A549 (cell line): Measurements from ENCODE around the gene NRN1. TPM values are rescaled to one million over a fixed set of nuclear protein-coding genes. Genes with fewer than 3 reads are reported as not detected.

Source experiments
- ATAC-seq, 2 experiments: fragments of 200-7000 bp in 1 of 2; fragments of >200 bp in 1 of 2; cut with Nextera tagmentation in 1 of 2; cut with Tn5 transposase in 1 of 2; 3 replicates each; pipeline versions ENCODE4 v1.8.0 to v1.9.1; 2018 to 2020; ENCODE audit warnings: mild to moderate bottlenecking in 1 of 2, moderate library complexity in 1 of 2
- CTCF ChIA-PET: fragments of 300-600 bp; sonication (Branson Sonifier 250); formaldehyde crosslinking; extraction: SDS; loops from one replicate; lab custom pipeline; 2021; ENCODE audit warnings: antibody characterized with exemption, inconsistent platforms; lab: Yijun Ruan, JAX
- POLR2A ChIA-PET: fragments of 350-600 bp; formaldehyde crosslinking; extraction: SDS; loops from one replicate; lab custom pipeline; 2021; ENCODE audit warnings: antibody characterized with exemption, inconsistent platforms; lab: Yijun Ruan, JAX
- DNase-seq, 2 experiments: peaks; one replicate each; pipeline versions ENCODE4 v3.0.0 to v3.0.0-alpha.2; 2011 to 2016; ENCODE audit warnings: low read depth in 1 of 2, low spot score in 1 of 2
- FAIRE-seq: peaks from 2 replicates; lab custom pipeline; 2011; peaks lifted over from hg19 to GRCh38; lab: Jason Lieb, UNC
- H3K27ac ChIP-seq, 2 experiments: fragments of >200 bp; sonication (Bioruptor Twin); formaldehyde crosslinking; 3 replicates each; pipeline ENCODE4 v1.5.1; 2016 to 2017
- H3K4me1 ChIP-seq: fragments of >200 bp; sonication (Bioruptor Twin); formaldehyde crosslinking; 3 replicates; pipeline ENCODE4 v1.6.1; 2016
- H3K4me2 ChIP-seq: fragments of >200 bp; sonication (Bioruptor Twin); formaldehyde crosslinking; 3 replicates; pipeline ENCODE4 v1.6.1; 2016
- H3K4me3 ChIP-seq: fragments of >200 bp; sonication (Bioruptor Twin); formaldehyde crosslinking; 3 replicates; pipeline ENCODE4 v1.5.1; 2016
- H3K9me3 ChIP-seq: fragments of >200 bp; sonication (Bioruptor Twin); formaldehyde crosslinking; 3 replicates; pipeline ENCODE4 v1.6.1; 2016
- CEBPB ChIP-seq, 2 experiments: fragments of >200 bp in 1 of 2; sonication (Bioruptor Twin) in 1 of 2; formaldehyde crosslinking in 1 of 2; IDR thresholded peaks; 2 replicates each; pipeline ENCODE4 v1.6.1; 2012 to 2016
- CHD4 ChIP-seq: fragments of 200-600 bp; sonication (generic); IDR thresholded peaks from 2 replicates; pipeline ENCODE4 v1.6.1; 2016; ENCODE audit warnings: antibody characterized with exemption, mild to moderate bottlenecking, borderline replicate concordance
- CTCF ChIP-seq: fragments of >200 bp; sonication (Bioruptor Twin); formaldehyde crosslinking; IDR thresholded peaks from 3 replicates; pipeline ENCODE4 v1.5.1; 2016
- E2F6 ChIP-seq: IDR thresholded peaks from 2 replicates; pipeline ENCODE4 v1.6.1; 2012; ENCODE audit warnings: low read depth, borderline replicate concordance
- EHF ChIP-seq: fragments of 250-450 bp; sonication (Bioruptor Pico); IDR thresholded peaks from 2 replicates; pipeline ENCODE4 v1.5.0; 2020; ENCODE audit warnings: mild to moderate bottlenecking
- ELK1 ChIP-seq: fragments of 150-350 bp; IDR thresholded peaks from 2 replicates; pipeline ENCODE4 v1.6.1; 2014; ENCODE audit warnings: low read depth, mild to moderate bottlenecking, low read length
- HOXB5 ChIP-seq: fragments of 250-450 bp; sonication (Bioruptor Pico); IDR thresholded peaks from 2 replicates; pipeline ENCODE4 v1.5.0; 2020; ENCODE audit warnings: mild to moderate bottlenecking, moderate library complexity
- KDM5A ChIP-seq: fragments of 200-600 bp; sonication (generic); IDR thresholded peaks from 2 replicates; pipeline ENCODE4 v1.6.1; 2016; ENCODE audit warnings: antibody characterized with exemption, mild to moderate bottlenecking
- MYC ChIP-seq: IDR thresholded peaks from 2 replicates; pipeline ENCODE4 v1.6.1; 2012; ENCODE audit warnings: mild to moderate bottlenecking, inconsistent platforms, low read length, improper control_type of control experiment, borderline replicate concordance
- RCOR1 ChIP-seq: fragments of 150-350 bp; IDR thresholded peaks from 2 replicates; pipeline ENCODE4 v1.6.1; 2014; ENCODE audit warnings: antibody characterized with exemption, low read length, low read depth
- REST ChIP-seq: fragments of 200-600 bp; sonication (generic); IDR thresholded peaks from 2 replicates; pipeline ENCODE4 v1.6.1; 2016; ENCODE audit warnings: antibody characterized with exemption, mild to moderate bottlenecking, moderate library complexity
- USF2 ChIP-seq: fragments of 450-650 bp; IDR thresholded peaks from 2 replicates; pipeline ENCODE4 v1.6.1; 2014; ENCODE audit warnings: antibody characterized with exemption
- ZFP36 ChIP-seq: fragments of 450-650 bp; IDR thresholded peaks from 2 replicates; pipeline ENCODE4 v1.6.1; 2014; ENCODE audit warnings: borderline replicate concordance; ENCODE audit not compliant: partially characterized antibody
- ZNF302 ChIP-seq: fragments of 250-450 bp; sonication (Bioruptor Pico); IDR thresholded peaks from 2 replicates; pipeline ENCODE4 v1.9.0; 2021; ENCODE audit warnings: inconsistent platforms, mild to moderate bottlenecking, moderate library complexity
- WGBS: methylation state at CpG from one replicate; pipeline ENCODE4 v1.1.6; 2017; ENCODE audit errors: missing lambda C conversion rate; 5-methylcytosine and 5-hydroxymethylcytosine counted together
- polyA plus RNA-seq, 4 experiments: library from polyadenylated mRNA; depleted of rRNA in 3 of 4; stranded (reverse); fragments of >200 nt; fragmentation: RNase III in 1 of 4; extraction: RNeasy Plus Mini Kit Qiagen cat#74134 plus additional on column Dnase treatment in 1 of 4; gene quantifications; 2 replicates in 3 of 4; 3 replicates in 1 of 4; pipeline ENCODE4 v1.2.3, GENCODE V29; 2011 to 2017

Gene NRN1
- polyA plus RNA-seq, 2 of the 4 experiments (the other 2 are of a cell fraction), result 0.35 to 0.39 TPM

- no peak for TF ChIP-seq CTCF
- no peak for TF ChIP-seq EHF (CRISPR knock-in tag)
- TF ChIP-seq RCOR1, result no peak
- TF ChIP-seq ZNF302 (CRISPR knock-in tag), result no peak
- TF ChIP-seq CEBPB (IDR thresholded peaks at IDR 0.05), result no peak
- no peak for TF ChIP-seq ELK1
- no peak for TF ChIP-seq HOXB5 (CRISPR knock-in tag)
- TF ChIP-seq MYC, result no peak
- no peak for TF ChIP-seq CHD4
Observed at GRCh38 chr6:5999688-6000608, 6.8 kb downstream of the NRN1 start (continued).

GRCh38 chr6:5998711-5999687, 7.7 kb downstream of the NRN1 start:
- H3K4me3 ChIP-seq, result peak overlapping the region; percentile 6
- FAIRE-seq, result no peak
- 24% methylated on average over 36 of the region's 60 CpGs for WGBS
- H3K9me3 ChIP-seq, result no peaks in the 10 kb centered on the region
- no peak for DNase-seq
- H3K27ac ChIP-seq, result 0 out of 6 replicates have a peak overlapping the region, but pooled peaks of 1 of the 2 experiments have one; percentile 18
- peak overlapping the region; percentile 58 for H3K4me2 ChIP-seq
- TF ChIP-seq ZFP36, result no peak
- no peak for TF ChIP-seq RCOR1
- TF ChIP-seq E2F6, result no peak
- no peak for TF ChIP-seq USF2
- no peak for TF ChIP-seq KDM5A
- TF ChIP-seq REST, result no peak
- no peak for TF ChIP-seq CHD4
- TF ChIP-seq, all 56 proteins: peak for 0
- no peaks in the 10 kb centered on the region for H3K4me1 ChIP-seq
- CTCF ChIA-PET, result interaction anchor here (0.6 to 0.9 kb wide), 2 partner anchors 14 to 528 kb away, joined by 3 read pairs; no protein-coding TSS in a partner anchor
- ATAC-seq, result peak in 1 of 2 experiments; percentile 30; a peak in 3 of 6 replicates
- POLR2A ChIA-PET, result interaction anchor here (1.0 kb wide), 1 partner anchor 107 kb away, joined by 4 read pairs; no protein-coding TSS in a partner anchor
